ENCODE results near the gene TSHZ3.

Gene TSHZ3

GRCh38 chr19:31346184-31347059 lies 2.8 kb downstream of the TSHZ3 start:
- no peak overlapping the region for H3K27ac ChIP-seq
- H3K4me3 ChIP-seq (ENCODE audit: low read depth, low read length), result no peak overlapping the region
- no peak overlapping the region for H3K4me2 ChIP-seq (ENCODE audit: low read length)
- no peaks in the 10 kb centered on the region for H3K4me1 ChIP-seq
- H3K27me3 ChIP-seq (ENCODE audit: control insufficient read depth, insufficient read depth, low read length), result no peaks in the 10 kb centered on the region
- no peaks in the 10 kb centered on the region for H3K36me3 ChIP-seq (ENCODE audit: control insufficient read depth, insufficient read depth, low read length)
- H2AFZ ChIP-seq, result no peak overlapping the region
- no peaks in the 10 kb centered on the region for H3K79me2 ChIP-seq
- TF ChIP-seq, protein P1, sequence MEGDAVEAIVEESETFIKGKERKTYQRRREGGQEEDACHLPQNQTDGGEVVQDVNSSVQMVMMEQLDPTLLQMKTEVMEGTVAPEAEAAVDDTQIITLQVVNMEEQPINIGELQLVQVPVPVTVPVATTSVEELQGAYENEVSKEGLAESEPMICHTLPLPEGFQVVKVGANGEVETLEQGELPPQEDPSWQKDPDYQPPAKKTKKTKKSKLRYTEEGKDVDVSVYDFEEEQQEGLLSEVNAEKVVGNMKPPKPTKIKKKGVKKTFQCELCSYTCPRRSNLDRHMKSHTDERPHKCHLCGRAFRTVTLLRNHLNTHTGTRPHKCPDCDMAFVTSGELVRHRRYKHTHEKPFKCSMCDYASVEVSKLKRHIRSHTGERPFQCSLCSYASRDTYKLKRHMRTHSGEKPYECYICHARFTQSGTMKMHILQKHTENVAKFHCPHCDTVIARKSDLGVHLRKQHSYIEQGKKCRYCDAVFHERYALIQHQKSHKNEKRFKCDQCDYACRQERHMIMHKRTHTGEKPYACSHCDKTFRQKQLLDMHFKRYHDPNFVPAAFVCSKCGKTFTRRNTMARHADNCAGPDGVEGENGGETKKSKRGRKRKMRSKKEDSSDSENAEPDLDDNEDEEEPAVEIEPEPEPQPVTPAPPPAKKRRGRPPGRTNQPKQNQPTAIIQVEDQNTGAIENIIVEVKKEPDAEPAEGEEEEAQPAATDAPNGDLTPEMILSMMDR (IDR thresholded peaks at IDR 0.05), result no peak
- no peak overlapping the region for H3K9ac ChIP-seq
- H3K9me3 ChIP-seq (ENCODE audit: control insufficient read depth, low read length), result no peaks in the 10 kb centered on the region

GRCh38 chr19:31344403-31344802 lies 4.8 kb downstream of the TSHZ3 start:
- H3K79me2 ChIP-seq, result no peaks in the 10 kb centered on the region
- no peaks in the 10 kb centered on the region for H3K4me1 ChIP-seq
- no peaks in the 10 kb centered on the region for H3K9me3 ChIP-seq (ENCODE audit: control insufficient read depth, low read length)
- no peaks in the 10 kb centered on the region for H3K36me3 ChIP-seq (ENCODE audit: control insufficient read depth, insufficient read depth, low read length)
- no peak overlapping the region for H3K9ac ChIP-seq
- TF ChIP-seq, protein P1 (IDR thresholded peaks at IDR 0.05), result no peak
- H2AFZ ChIP-seq, result no peak overlapping the region
- H3K27me3 ChIP-seq (ENCODE audit: control insufficient read depth, insufficient read depth, low read length), result no peaks in the 10 kb centered on the region
- H3K4me2 ChIP-seq (ENCODE audit: low read length), result no peak overlapping the region
- no peak overlapping the region for H3K27ac ChIP-seq
- H3K4me3 ChIP-seq (ENCODE audit: low read depth, low read length), result no peak overlapping the region

GRCh38 chr19:31342926-31343325 lies 6.3 kb downstream of the TSHZ3 start:
- Histone ChIP-seq H3K79me2 (no peaks in the 10 kb centered on the region), H3K36me3 (ENCODE audit: control insufficient read depth, insufficient read depth, low read length) (no peaks in the 10 kb centered on the region), H3K27ac (no peak overlapping the region), H3K27me3 (ENCODE audit: control insufficient read depth, insufficient read depth, low read length) (no peaks in the 10 kb centered on the region), H3K4me3 (ENCODE audit: low read depth, low read length) (no peak overlapping the region), H2AFZ (no peak overlapping the region), H3K9me3 (ENCODE audit: control insufficient read depth, low read length) (no peaks in the 10 kb centered on the region), H3K4me1 (no peaks in the 10 kb centered on the region), H3K4me2 (ENCODE audit: low read length) (no peak overlapping the region), H3K9ac (no peak overlapping the region)
- TF ChIP-seq, protein P1 (IDR thresholded peaks at IDR 0.05), result no peak

GRCh38 chr19:31340042-31341025 lies 8.9 kb downstream of the TSHZ3 start:
- no peaks in the 10 kb centered on the region for H3K27me3 ChIP-seq (ENCODE audit: control insufficient read depth, insufficient read depth, low read length)
- H3K27ac ChIP-seq, result no peak overlapping the region
- no peaks in the 10 kb centered on the region for H3K36me3 ChIP-seq (ENCODE audit: control insufficient read depth, insufficient read depth, low read length)
- no peak overlapping the region for H3K4me2 ChIP-seq (ENCODE audit: low read length)
- no peak overlapping the region for H3K4me3 ChIP-seq (ENCODE audit: low read depth, low read length)
- TF ChIP-seq, protein P1 (IDR thresholded peaks at IDR 0.05), result no peak
- no peak overlapping the region for H2AFZ ChIP-seq
- no peak overlapping the region for H3K9ac ChIP-seq
- no peaks in the 10 kb centered on the region for H3K4me1 ChIP-seq
- no peaks in the 10 kb centered on the region for H3K9me3 ChIP-seq (ENCODE audit: control insufficient read depth, low read length)
- H3K79me2 ChIP-seq, result no peaks in the 10 kb centered on the region
